GM21786 (cell line): ENCODE data around the gene FBXO5.
A peak's percentile ranks its signal among the peaks of the same experiment; 100 is the strongest.

ENCODE experiments used
- ATAC-seq: cut with Tn5 transposase; IDR thresholded peaks from one replicate; pipeline ENCODE4 v1.9.1; 2021; ENCODE audit not compliant: unreplicated experiment

The FBXO5 gene

DNA sequence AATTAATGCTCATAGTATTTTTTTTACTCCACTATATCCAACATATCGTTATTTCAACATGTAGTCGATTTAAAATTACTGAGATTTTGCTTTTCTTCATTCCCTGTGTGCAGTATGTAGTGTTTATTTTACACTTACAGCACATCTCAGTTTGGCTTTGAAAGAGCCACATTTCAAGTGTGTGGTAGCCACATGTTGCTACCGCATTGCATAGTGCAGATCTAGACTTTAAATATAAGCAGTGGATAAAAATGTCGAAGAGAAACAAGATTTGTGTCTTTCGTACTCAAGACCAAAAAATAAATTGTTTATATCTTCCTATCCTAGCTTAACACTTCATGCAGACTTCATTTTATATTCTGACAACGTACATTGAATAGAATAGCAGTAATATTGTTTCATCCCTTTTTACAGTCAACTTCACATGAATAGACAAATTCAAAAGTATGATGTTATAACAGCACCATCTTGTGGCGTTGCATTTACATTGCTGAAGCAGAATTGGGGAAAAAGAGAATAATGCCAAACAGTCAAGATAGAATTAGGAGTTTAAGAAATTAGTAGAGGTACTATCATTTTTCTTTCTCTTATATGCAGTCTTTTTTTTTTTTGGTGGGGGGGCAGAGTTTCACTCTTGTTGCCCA is 29.9 kb downstream of the FBXO5 start:
- ATAC-seq = no peak

DNA sequence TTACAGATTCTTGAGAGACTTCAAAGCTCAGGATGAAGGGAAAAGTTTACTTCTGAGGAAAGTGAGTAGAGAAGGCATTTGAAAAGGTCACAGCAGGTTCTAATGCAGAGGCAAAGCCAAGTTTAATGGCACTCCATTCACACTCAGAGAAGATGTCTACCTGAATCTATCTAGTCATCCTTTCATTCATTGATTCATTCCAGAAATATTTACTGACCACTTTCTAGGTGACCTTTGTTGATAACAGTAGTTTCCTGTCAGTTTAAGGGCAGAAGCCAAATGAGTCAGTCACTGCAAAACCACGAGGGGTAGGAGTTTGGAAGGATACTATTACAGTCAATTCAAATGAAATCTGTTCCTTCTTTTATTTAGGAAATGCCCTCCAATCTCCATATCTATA is 30.8 kb downstream of the FBXO5 start:
- ATAC-seq = no peak

DNA sequence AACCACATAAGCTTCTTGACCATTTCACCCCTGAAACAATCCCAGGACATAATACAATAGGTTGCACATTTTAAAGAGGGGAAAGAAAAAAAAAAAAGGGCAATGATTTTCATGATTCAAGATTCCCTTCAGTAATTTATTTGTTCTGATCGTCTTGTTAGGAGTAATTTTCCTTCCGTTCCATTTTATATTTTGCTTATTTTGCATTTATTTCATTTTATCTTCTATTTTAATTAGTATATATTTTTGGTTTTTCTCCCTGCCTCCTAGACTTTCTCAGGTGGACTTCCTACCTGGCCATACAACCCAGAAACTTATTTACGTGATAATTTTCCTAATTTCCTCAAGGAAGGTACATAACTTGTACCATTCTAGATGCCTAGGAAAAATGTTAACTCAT is 32.6 kb downstream of the FBXO5 start:
- no peak for ATAC-seq

DNA sequence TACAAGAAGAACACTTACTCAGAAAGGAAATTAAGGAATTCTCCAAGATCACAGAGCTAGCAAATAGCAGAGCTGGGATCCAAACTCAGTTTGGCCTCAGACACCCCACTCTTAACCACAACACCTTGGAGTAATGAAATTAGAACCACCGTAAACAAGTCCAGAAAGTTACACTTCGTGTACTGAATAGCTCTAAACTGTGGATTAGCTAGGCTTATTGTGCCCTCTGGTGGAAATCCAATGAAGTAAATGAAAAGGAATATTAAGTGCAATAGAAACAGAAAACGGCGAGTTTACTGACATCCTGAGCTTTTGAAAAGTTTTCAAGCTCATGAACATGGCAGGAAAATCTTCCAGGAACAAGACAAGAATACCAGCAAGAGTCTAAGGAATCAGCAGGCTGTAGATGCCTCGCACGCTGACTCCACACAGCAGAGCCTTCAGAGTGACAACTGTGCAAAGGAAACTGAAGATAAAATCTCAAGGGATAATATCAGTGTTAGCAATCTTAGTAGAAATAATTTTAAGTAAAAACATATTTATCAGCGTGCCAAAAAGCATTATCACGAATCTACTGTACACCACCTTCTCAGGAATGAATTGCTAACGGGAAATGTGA is 34.6 kb downstream of the FBXO5 start:
- peak; percentile 83 for ATAC-seq

DNA sequence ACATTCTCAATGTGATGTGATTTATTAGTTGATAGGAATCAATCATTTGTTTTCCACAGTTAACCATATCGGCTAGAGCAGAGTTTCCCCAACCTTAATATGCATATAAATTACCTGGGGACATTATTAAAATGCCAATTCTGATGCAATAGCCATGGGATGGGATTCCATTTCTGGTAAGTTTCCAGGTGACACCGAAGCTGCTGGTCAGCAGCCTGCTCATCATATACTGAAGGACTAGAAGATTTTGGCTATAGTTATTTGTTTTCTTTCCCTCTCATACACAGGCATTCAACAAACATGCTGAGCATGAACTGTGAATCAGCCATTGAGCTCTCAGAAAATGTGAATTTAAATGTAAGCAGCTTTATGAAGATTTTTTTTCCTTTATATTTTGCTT is 35.8 kb downstream of the FBXO5 start:
- ATAC-seq = no peak

DNA sequence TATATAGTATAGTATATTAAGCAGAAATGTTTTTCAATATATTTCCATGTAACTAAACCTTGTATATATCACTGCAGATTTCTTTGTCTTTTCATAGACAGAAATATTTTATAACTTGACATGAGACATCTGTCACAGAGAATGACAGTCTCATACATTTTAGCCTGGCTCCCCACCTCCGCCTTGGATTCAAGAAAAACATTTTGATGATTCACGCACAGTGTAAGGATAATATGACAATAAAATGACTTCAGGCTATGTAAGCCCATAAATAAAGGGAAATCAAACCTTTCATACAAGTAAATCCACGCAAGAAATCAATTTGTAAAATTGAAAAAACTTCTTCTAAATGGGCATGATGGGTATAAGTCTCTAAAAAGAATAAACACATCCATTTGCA is 36.4 kb downstream of the FBXO5 start:
- ATAC-seq = no peak

DNA sequence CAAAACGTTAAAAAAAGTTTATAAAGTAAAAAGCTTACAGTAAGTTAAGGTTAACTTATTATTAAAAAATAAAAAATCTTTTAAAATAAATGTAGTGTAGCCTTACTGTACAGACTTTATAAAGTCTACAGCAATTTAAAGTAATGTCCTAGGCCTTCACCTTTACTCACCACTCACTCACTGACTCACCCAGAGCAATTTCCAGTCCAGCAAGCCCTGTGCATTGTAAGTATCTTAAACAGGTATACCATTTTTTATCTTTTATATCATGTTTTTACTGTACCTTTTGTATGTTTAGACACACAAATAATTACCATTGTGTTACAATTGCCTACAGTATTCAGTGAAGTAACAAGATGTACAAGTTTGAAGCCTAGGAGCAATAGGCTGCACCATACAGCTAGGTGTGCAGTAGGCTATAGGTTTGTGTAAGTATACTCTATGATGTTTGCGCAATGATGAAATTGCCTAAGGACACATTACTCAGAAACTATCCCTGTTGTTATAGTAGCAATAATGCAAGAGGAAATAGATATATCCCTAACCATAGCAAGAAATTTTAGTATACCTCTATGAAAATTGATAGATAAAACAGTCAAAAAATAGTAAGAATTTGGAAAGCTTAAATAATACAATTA is 39.5 kb downstream of the FBXO5 start:
- no peak for ATAC-seq

DNA sequence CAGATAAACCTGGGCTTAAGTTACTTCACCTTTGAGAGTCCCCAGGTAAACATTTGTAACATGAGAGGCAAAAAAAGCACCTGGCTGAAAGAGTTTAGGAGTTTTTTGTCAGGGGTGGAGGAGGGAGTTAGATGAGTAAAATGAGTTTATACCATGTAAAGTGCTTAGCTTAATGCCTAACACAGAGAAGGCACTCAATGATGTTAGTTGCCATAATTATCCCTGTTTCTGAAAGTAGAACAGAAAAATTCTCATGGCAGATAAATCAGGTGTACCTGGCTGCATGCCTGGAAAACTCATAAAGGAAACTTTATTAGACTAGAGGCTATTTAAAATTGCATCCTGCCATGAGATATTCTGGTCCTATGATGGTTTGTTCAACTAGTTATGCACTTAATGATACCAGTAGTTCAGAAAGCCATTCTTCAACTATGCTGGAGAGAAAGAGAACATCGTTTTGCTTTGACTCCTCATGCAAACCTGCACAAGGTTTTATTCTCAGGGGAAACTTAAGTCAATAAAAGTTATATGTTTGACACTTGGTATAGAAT is 40.4 kb downstream of the FBXO5 start:
- no peak for ATAC-seq

DNA sequence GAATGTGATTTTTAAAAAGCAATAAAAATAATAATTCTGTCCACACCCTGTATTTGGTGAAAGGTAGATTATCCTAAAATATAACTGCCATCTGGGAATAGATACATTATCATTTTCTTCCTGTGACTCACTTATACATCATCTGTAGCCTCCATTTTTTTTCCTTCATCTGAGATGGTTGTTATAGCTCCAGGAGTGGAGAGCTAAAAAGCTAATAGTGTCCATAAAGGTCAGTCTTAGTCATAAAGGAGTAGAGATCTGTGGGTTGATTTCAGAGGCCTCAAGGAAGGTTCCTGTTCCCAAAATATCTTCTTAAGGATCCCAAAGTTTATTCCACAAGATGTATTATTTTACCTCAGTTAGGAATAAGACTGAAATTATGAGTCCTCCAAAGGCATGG is 41.1 kb downstream of the FBXO5 start:
- ATAC-seq = no peak

DNA sequence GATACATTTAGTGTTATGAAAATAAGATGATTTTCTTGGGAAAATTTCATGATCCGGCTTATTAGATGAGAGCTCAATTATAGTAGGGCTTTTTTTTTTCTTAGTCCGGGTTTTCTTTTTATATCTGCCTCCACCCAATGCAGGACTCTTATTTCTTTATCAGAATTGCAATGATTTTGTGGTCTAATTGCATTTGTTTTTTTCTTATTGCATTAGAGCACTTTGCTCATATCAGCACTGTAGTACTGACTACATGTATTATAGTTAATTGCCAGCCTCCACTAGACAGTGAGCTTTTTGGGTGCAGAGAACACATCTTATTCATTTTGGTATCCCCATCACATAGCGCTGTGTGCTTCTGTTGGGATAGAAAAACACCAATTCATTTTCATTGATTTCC is 50.0 kb downstream of the FBXO5 start:
- ATAC-seq = no peak

DNA sequence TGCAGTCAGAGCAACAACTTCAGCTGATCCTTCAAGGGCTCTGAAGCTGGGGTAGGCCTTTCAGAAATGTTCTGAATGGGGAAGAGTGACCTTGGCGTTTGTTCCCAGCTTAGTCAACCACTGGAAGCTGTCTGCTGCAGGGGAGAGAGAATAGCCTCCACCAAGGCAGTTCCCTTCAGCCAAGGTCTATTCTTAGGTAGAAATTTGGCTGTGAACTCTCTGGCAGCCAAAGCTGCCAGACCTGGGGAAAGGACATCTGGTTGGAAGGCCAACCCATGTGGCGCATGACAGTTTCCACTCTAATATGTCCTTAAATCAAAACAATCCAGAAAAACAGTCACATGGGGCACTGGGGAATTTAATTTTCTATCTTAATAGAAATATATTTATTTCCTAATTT is 60.1 kb downstream of the FBXO5 start:
- ATAC-seq = no peak
